NT2/D1 (cell line): ENCODE measurements around the gene GRM5.

Experiments used
- SUZ12 ChIP-seq: IDR thresholded peaks from 2 replicates; pipeline ENCODE4 v1.6.1; 2011; ENCODE audit not compliant: insufficient read length, insufficient read depth; ENCODE audit errors: extremely low read depth
- YY1 ChIP-seq: IDR thresholded peaks from 2 replicates; pipeline ENCODE4 v1.6.1; 2011; ENCODE audit not compliant: insufficient read length, insufficient read depth

GRCh38 chr11:88533001-88533400, 532.8 kb downstream of the GRM5 start:
- no peak for TF ChIP-seq YY1
- no peak for TF ChIP-seq SUZ12
